ENCODE data around the gene SELENOK. TPM values are rescaled to one million over a fixed set of nuclear protein-coding genes. Genes with fewer than 3 reads are reported as not detected.

Gene SELENOK
- polyA plus RNA-seq, 1 donor from 2014 or later, result 136 TPM

GRCh38 chr3:53921296-53921695 lies 29.6 kb upstream of the SELENOK start:
- Histone ChIP-seq H4K20me1 (ENCODE audit: insufficient read depth) (no peaks in the 10 kb centered on the region), H2AFZ (ENCODE audit: low read depth, low read length) (no peak overlapping the region), H3K9me3 (ENCODE audit: low read length) (no peaks in the 10 kb centered on the region), H3K9ac (ENCODE audit: low read length) (no peak overlapping the region), H3F3A (ENCODE audit: insufficient read depth, low read length, poor library complexity, severe bottlenecking) (no peaks in the 10 kb centered on the region), H3K36me3 (ENCODE audit: insufficient read depth, low read length) (no peaks in the 10 kb centered on the region), H3K27ac (ENCODE audit: low read length) (no peak overlapping the region), H3K79me2 (replicated peaks; ENCODE audit: insufficient read depth, low read length) (no peaks in the 10 kb centered on the region), H3K4me2 (ENCODE audit: low read length) (no peak overlapping the region), H3K4me3 (ENCODE audit: low read length) (no peak overlapping the region), H3K27me3 (ENCODE audit: insufficient read depth, low read depth, low read length) (no peaks in the 10 kb centered on the region), H3K9me2 (ENCODE audit: insufficient read depth, low read length) (no peaks in the 10 kb centered on the region)
- TF ChIP-seq MXI1 (conservative IDR thresholded peaks at IDR 0.05; ENCODE audit: poor library complexity, severe bottlenecking) (no peak), REST (IDR thresholded peaks at IDR 0.05; ENCODE audit: borderline replicate concordance) (no peak)

GRCh38 chr3:53919741-53920140 lies 28.1 kb upstream of the SELENOK start:
- Histone ChIP-seq H2AFZ (ENCODE audit: low read depth, low read length) (no peak overlapping the region), H3F3A (ENCODE audit: insufficient read depth, low read length, poor library complexity, severe bottlenecking) (no peaks in the 10 kb centered on the region), H3K4me2 (ENCODE audit: low read length) (no peak overlapping the region), H3K9me2 (ENCODE audit: insufficient read depth, low read length) (no peaks in the 10 kb centered on the region), H3K79me2 (replicated peaks; ENCODE audit: insufficient read depth, low read length) (no peaks in the 10 kb centered on the region), H4K20me1 (ENCODE audit: insufficient read depth) (no peaks in the 10 kb centered on the region), H3K4me3 (ENCODE audit: low read length) (no peak overlapping the region), H3K36me3 (ENCODE audit: insufficient read depth, low read length) (no peaks in the 10 kb centered on the region), H3K9ac (ENCODE audit: low read length) (no peak overlapping the region), H3K9me3 (ENCODE audit: low read length) (no peaks in the 10 kb centered on the region), H3K27ac (ENCODE audit: low read length) (no peak overlapping the region), H3K27me3 (ENCODE audit: insufficient read depth, low read depth, low read length) (no peaks in the 10 kb centered on the region)
- TF ChIP-seq REST (IDR thresholded peaks at IDR 0.05; ENCODE audit: borderline replicate concordance), result no peak
- TF ChIP-seq POLR2AphosphoS5 (IDR thresholded peaks at IDR 0.05), result no peak
- no peak for TF ChIP-seq TAF1 (IDR thresholded peaks at IDR 0.05; ENCODE audit: low read depth)
- no peak for TF ChIP-seq SMC3 (conservative IDR thresholded peaks at IDR 0.05; ENCODE audit: poor library complexity)
- no peak for TF ChIP-seq MXI1 (conservative IDR thresholded peaks at IDR 0.05; ENCODE audit: poor library complexity, severe bottlenecking)
- no peak for TF ChIP-seq EP300 (conservative IDR thresholded peaks at IDR 0.05; ENCODE audit: poor library complexity, severe bottlenecking)
- no peak for TF ChIP-seq CTCF (IDR thresholded peaks at IDR 0.05; ENCODE audit: poor library complexity, severe bottlenecking)
- no peak for TF ChIP-seq RAD21 (conservative IDR thresholded peaks at IDR 0.05)
- no peak for TF ChIP-seq EZH2 (IDR thresholded peaks at IDR 0.05; ENCODE audit: borderline replicate concordance, insufficient read depth, low read length, poor library complexity, severe bottlenecking)
